Astrocyte (in vitro differentiated cells and primary cell): ENCODE measurements around the gene APMAP. TPM values are rescaled to one million over a fixed set of nuclear protein-coding genes. Genes with fewer than 3 reads are reported as not detected.

ENCODE experiments used
- DNase-seq: peaks from one replicate; pipeline ENCODE4 v3.0.0-alpha.2; 2010; ENCODE audit warnings: low read depth
- FAIRE-seq: peaks from 2 replicates; lab custom pipeline; 2011; peaks lifted over from hg19 to GRCh38; lab: Jason Lieb, UNC
- H2AFZ ChIP-seq: 2 replicates; pipeline ENCODE4 v1.6.0; 2012; ENCODE audit warnings: low read depth, low read length, inconsistent platforms
- H3K27ac ChIP-seq: 2 replicates; pipeline ENCODE4 v1.5.1; 2011; ENCODE audit warnings: low read depth, low read length, inconsistent platforms
- H3K27me3 ChIP-seq: 2 replicates; pipeline ENCODE4 v1.6.0; 2011; ENCODE audit warnings: low read length, inconsistent platforms; ENCODE audit not compliant: insufficient read depth
- H3K36me3 ChIP-seq: 2 replicates; pipeline ENCODE4 v1.5.1; 2011; ENCODE audit warnings: low read length, inconsistent platforms; ENCODE audit not compliant: insufficient read depth
- H3K4me1 ChIP-seq: 2 replicates; pipeline ENCODE4 v1.5.1; 2011; ENCODE audit warnings: low read length, inconsistent platforms; ENCODE audit not compliant: insufficient read depth
- H3K4me2 ChIP-seq: 2 replicates; pipeline ENCODE4 v1.6.0; 2012; ENCODE audit warnings: low read length, inconsistent platforms
- H3K4me3 ChIP-seq: 2 replicates; pipeline ENCODE4 v1.5.1; 2011; ENCODE audit warnings: low read depth, mild to moderate bottlenecking, low read length, inconsistent platforms; ENCODE audit not compliant: insufficient read depth
- H3K79me2 ChIP-seq: 2 replicates; pipeline ENCODE4 v1.6.0; 2012; ENCODE audit warnings: mild to moderate bottlenecking, low read length, inconsistent platforms; ENCODE audit not compliant: insufficient read depth
- H3K9ac ChIP-seq: 2 replicates; pipeline ENCODE4 v1.6.0; 2012; ENCODE audit warnings: mild to moderate bottlenecking, low read length, inconsistent platforms
- H3K9me3 ChIP-seq: 2 replicates; pipeline ENCODE4 v1.5.1; 2012; ENCODE audit warnings: low read depth, mild to moderate bottlenecking, low read length, inconsistent platforms; ENCODE audit not compliant: insufficient read depth
- H4K20me1 ChIP-seq: 2 replicates; pipeline ENCODE4 v1.6.0; 2012; ENCODE audit warnings: low read length, inconsistent platforms; ENCODE audit not compliant: insufficient read depth
- H3K27ac Mint-ChIP-seq: one replicate; pipeline ENCODE4 v1.8.0; 2021; ENCODE audit warnings: mild to moderate bottlenecking, mixed read lengths; ENCODE audit not compliant: unreplicated experiment
- H3K27me3 Mint-ChIP-seq: one replicate; pipeline ENCODE4 v1.8.0; 2021; ENCODE audit warnings: low read depth, mixed read lengths; ENCODE audit not compliant: unreplicated experiment
- H3K36me3 Mint-ChIP-seq: one replicate; pipeline ENCODE4 v1.8.0; 2021; ENCODE audit warnings: low read depth, mixed read lengths; ENCODE audit not compliant: unreplicated experiment
- H3K4me1 Mint-ChIP-seq: one replicate; pipeline ENCODE4 v1.8.0; 2021; ENCODE audit warnings: low read depth, mixed read lengths; ENCODE audit not compliant: unreplicated experiment
- H3K4me3 Mint-ChIP-seq: one replicate; pipeline ENCODE4 v1.8.0; 2021; ENCODE audit warnings: mild to moderate bottlenecking, moderate library complexity, mixed read lengths; ENCODE audit not compliant: unreplicated experiment
- H3K9me3 Mint-ChIP-seq: one replicate; pipeline ENCODE4 v1.8.0; 2021; ENCODE audit warnings: mild to moderate bottlenecking, mixed read lengths; ENCODE audit not compliant: unreplicated experiment
- CTCF ChIP-seq: IDR thresholded peaks from 2 replicates; pipeline ENCODE4 v1.5.1; 2011; ENCODE audit warnings: low read depth, mild to moderate bottlenecking, inconsistent platforms, low read length, moderate library complexity; ENCODE audit not compliant: insufficient read depth
- EZH2 ChIP-seq: IDR thresholded peaks from 2 replicates; pipeline ENCODE4 v1.6.1; 2012; ENCODE audit warnings: mild to moderate bottlenecking, low read length, inconsistent platforms; ENCODE audit not compliant: insufficient read depth
- total RNA-seq: library from RNA; stranded (reverse); gene quantifications from 2 replicates; pipeline ENCODE4 v1.2.1, GENCODE V29; 2021

APMAP gene
- total RNA-seq, 1 donor from 2014 or later, result 110 TPM

- peaks cover 9% of the 10 kb centered on the region for H3K27me3 ChIP-seq
- H3K4me2 ChIP-seq, result no peak overlapping the region
- H3K36me3 ChIP-seq, result no peaks in the 10 kb centered on the region
- FAIRE-seq (no peak), DNase-seq (no peak)
- H4K20me1 ChIP-seq, result peaks cover 7% of the 10 kb centered on the region
- H3K4me1 ChIP-seq, result peaks cover 8% of the 10 kb centered on the region
- H3K9me3 ChIP-seq, result no peaks in the 10 kb centered on the region
- peaks cover 2% of the 10 kb centered on the region for H3K9me3 Mint-ChIP-seq
- no peak for TF ChIP-seq EZH2
- no peak for TF ChIP-seq CTCF
- H3K9ac ChIP-seq, result no peak overlapping the region
- no peak overlapping the region for H3K4me3 Mint-ChIP-seq
- no peaks in the 10 kb centered on the region for H3K36me3 Mint-ChIP-seq
- H3K4me1 Mint-ChIP-seq, result peaks cover 8% of the 10 kb centered on the region
- peaks cover 32% of the 10 kb centered on the region for H3K27me3 Mint-ChIP-seq
- no peak overlapping the region for H3K27ac Mint-ChIP-seq
- H3K4me3 ChIP-seq, result no peak overlapping the region
- no peak overlapping the region for H3K27ac ChIP-seq
- no peak overlapping the region for H2AFZ ChIP-seq
- H3K79me2 ChIP-seq, result no peaks in the 10 kb centered on the region
Observed at GRCh38 chr20:25035921-25036320, 43.4 kb upstream of the APMAP start.

- H4K20me1 ChIP-seq, result no peaks in the 10 kb centered on the region
- H3K27me3 ChIP-seq, result peaks cover 11% of the 10 kb centered on the region
- Mint-ChIP-seq H3K4me3 (no peak overlapping the region), H3K27me3 (peaks cover 43% of the 10 kb centered on the region), H3K4me1 (peaks cover 5% of the 10 kb centered on the region), H3K27ac (no peak overlapping the region), H3K9me3 (peaks cover 2% of the 10 kb centered on the region), H3K36me3 (no peaks in the 10 kb centered on the region)
- no peaks in the 10 kb centered on the region for H3K36me3 ChIP-seq
- H3K9ac ChIP-seq, result no peak overlapping the region
- no peak overlapping the region for H3K4me3 ChIP-seq
- no peak for DNase-seq
- no peak for FAIRE-seq
- no peaks in the 10 kb centered on the region for H3K9me3 ChIP-seq
- H2AFZ ChIP-seq, result no peak overlapping the region
- H3K79me2 ChIP-seq, result no peaks in the 10 kb centered on the region
- no peak overlapping the region for H3K4me2 ChIP-seq
- H3K27ac ChIP-seq, result no peak overlapping the region
- H3K4me1 ChIP-seq, result peaks cover 8% of the 10 kb centered on the region
- TF ChIP-seq EZH2 (no peak), CTCF (no peak)
Observed at GRCh38 chr20:25033924-25034300, 41.4 kb upstream of the APMAP start.

- TF ChIP-seq CTCF (no peak), EZH2 (no peak)
- H3K4me1 ChIP-seq, result peaks cover 8% of the 10 kb centered on the region
- Mint-ChIP-seq H3K4me3 (no peak overlapping the region), H3K27ac (no peak overlapping the region), H3K36me3 (no peaks in the 10 kb centered on the region), H3K9me3 (peaks cover 2% of the 10 kb centered on the region), H3K27me3 (peaks cover 44% of the 10 kb centered on the region), H3K4me1 (peaks cover 5% of the 10 kb centered on the region)
- H3K4me3 ChIP-seq, result no peak overlapping the region
- H3K36me3 ChIP-seq, result no peaks in the 10 kb centered on the region
- H3K9ac ChIP-seq, result no peak overlapping the region
- no peaks in the 10 kb centered on the region for H3K9me3 ChIP-seq
- no peak for FAIRE-seq
- H3K27me3 ChIP-seq, result peaks cover 11% of the 10 kb centered on the region
- DNase-seq, result no peak
- no peak overlapping the region for H3K4me2 ChIP-seq
- no peak overlapping the region for H3K27ac ChIP-seq
- no peaks in the 10 kb centered on the region for H3K79me2 ChIP-seq
- no peaks in the 10 kb centered on the region for H4K20me1 ChIP-seq
- no peak overlapping the region for H2AFZ ChIP-seq
Observed at GRCh38 chr20:25033265-25033923, 40.8 kb upstream of the APMAP start.
